ENCODE results near the gene SLC10A7. TPM values are rescaled to one million over a fixed set of nuclear protein-coding genes. Genes with fewer than 3 reads are reported as not detected.

Gene SLC10A7
- total and polyA plus RNA-seq, 7 experiments from 2014 or later = 7.9 to 26.8 (median 15.0) TPM

DNA sequence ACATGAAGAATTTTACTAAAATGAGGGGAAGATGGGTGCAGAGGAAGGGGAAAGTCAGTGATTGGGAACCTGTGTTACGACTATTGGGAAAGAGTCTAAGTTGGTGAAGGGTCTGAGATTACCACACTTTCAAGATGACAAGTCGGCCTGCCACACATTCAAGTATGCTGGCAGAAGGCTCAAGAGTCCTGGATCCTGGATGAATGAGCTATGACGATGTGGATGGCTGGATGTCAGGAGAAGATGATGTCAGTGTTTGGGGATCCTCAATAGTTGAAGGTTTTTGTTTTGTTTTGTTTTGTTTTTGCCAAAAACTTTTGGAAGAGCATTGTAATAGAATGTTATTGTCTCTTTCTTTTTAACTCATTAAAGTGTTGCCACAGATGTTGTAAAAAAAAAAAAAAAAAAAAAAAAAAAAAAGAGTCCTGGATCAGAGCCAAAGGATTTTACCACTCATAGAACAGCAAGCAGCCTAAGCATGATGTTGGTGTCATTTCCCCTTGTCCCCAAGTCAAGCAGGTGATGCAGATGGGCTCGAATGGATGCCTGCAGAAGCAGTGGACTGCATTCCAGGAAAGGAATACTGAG is 186.8 kb downstream of the SLC10A7 start:
- peaks cover 0 to 6% (median 3%) of the 10 kb centered on the region in 7 donors for H3K4me1 Mint-ChIP-seq
- ChIA-PET CTCF (no interaction called here), POLR2A (interaction anchor here (0.8 kb wide), 1 partner anchor 9 kb away, joined by 5 read pairs; no protein-coding TSS in a partner anchor)
- no peaks in the 10 kb centered on the region for H3K9me3 Mint-ChIP-seq
- Histone ChIP-seq H3K9me3 (ENCODE audit: control insufficient read depth in 2 of 3, low read length in 3 of 3) (no peaks in the 10 kb centered on the region), H3K4me1 (ENCODE audit: control insufficient read depth in 2 of 2, insufficient read depth in 2 of 2, low read length in 2 of 2) (peaks cover 0 to 3% of the 10 kb centered on the region in 2 donors), H3K27me3 (ENCODE audit: control insufficient read depth in 2 of 2, insufficient read depth in 2 of 2, low read length in 2 of 2) (no peaks in the 10 kb centered on the region), H3K36me3 (ENCODE audit: control insufficient read depth in 2 of 3, insufficient read depth in 3 of 3, low read length in 3 of 3) (no peaks in the 10 kb centered on the region), H3K27ac (ENCODE audit: low read depth, low read length) (no peak overlapping the region), H3K4me3 (ENCODE audit: low read length) (no peak overlapping the region)
- DNase-seq (no peak), ATAC-seq (no peak)
- H3K4me3 Mint-ChIP-seq = no peak overlapping the region
- H3K27me3 Mint-ChIP-seq = no peaks in the 10 kb centered on the region
- intact Hi-C loops (cut with micrococcal nuclease) = no loop called here
- no peak overlapping the region for H3K27ac Mint-ChIP-seq
- peaks cover 0 to 3% (median 0%) of the 10 kb centered on the region in 5 donors for H3K36me3 Mint-ChIP-seq

DNA sequence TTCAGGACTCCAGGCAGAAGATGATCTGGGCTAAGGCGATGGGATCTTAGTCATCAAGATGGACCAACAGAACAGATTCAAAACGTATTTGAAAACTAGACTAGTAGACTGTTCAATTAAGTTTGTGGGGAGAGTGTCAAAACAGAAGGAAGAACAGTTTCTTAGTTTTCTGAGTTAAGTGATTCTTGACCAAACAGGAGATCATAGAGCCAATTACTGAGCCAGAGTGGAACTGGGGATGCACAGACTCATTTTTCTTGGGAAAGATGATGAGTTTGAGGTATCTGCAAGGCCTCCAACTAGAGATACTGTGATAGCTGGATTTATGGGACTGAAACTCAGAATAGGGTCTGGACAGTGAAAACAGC is 187.9 kb downstream of the SLC10A7 start:
- no peaks in the 10 kb centered on the region for H3K9me3 Mint-ChIP-seq
- H3K4me1 ChIP-seq (ENCODE audit: control insufficient read depth in 2 of 2, insufficient read depth in 2 of 2, low read length in 2 of 2) = peaks cover 0 to 3% of the 10 kb centered on the region in 2 donors
- no peak overlapping the region for H3K27ac Mint-ChIP-seq
- ChIA-PET POLR2A (no interaction called here), CTCF (no interaction called here)
- peaks cover 0 to 3% (median 0%) of the 10 kb centered on the region in 5 donors for H3K36me3 Mint-ChIP-seq
- no peak overlapping the region for H3K4me3 Mint-ChIP-seq
- H3K27ac ChIP-seq (ENCODE audit: low read depth, low read length) = no peak overlapping the region
- no peak for ATAC-seq
- no peak overlapping the region for H3K4me3 ChIP-seq (ENCODE audit: low read length)
- H3K27me3 Mint-ChIP-seq = no peaks in the 10 kb centered on the region
- H3K36me3 ChIP-seq (ENCODE audit: control insufficient read depth in 2 of 3, insufficient read depth in 3 of 3, low read length in 3 of 3) = no peaks in the 10 kb centered on the region
- DNase-seq = no peak
- intact Hi-C loops (cut with micrococcal nuclease) = no loop called here
- no peaks in the 10 kb centered on the region for H3K9me3 ChIP-seq (ENCODE audit: control insufficient read depth in 2 of 3, low read length in 3 of 3)
- peaks cover 0 to 6% (median 3%) of the 10 kb centered on the region in 7 donors for H3K4me1 Mint-ChIP-seq
- no peaks in the 10 kb centered on the region for H3K27me3 ChIP-seq (ENCODE audit: control insufficient read depth in 2 of 2, insufficient read depth in 2 of 2, low read length in 2 of 2)

DNA sequence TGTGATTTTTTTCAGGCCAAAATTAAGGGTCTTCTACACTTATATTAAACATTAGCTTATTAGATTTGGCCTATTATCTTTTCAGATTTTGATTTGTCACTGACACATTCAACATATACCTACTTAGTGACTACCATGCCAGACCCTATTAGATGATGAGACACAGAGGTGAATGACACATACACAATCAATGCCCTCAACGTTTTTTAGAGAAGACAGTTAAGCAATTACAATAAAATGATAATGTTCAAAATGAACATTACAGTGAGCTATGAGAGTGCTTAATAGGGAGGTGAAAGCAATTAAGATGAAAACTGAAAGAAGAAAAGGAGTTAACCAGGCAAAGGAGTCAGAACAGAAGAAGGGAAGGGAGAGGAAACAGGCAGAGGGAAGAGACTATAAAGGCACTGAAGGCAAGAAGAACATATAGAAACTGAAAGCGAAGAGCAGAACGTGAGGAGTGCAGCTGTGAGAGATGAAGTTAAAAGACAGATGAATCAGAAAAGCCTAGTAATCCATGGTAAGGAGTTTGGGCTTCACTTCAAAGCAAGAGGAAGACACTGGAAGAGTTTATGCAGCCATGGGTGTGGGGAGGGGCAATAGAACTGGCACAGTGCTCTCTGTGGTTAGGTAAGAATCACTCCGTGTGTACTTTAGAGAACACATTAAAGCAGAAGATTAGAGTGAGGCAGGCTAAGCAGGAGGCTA is 188.4 kb downstream of the SLC10A7 start:
- Histone ChIP-seq H3K27ac (ENCODE audit: low read depth, low read length) (no peak overlapping the region), H3K4me3 (ENCODE audit: low read length) (no peak overlapping the region), H3K4me1 (ENCODE audit: control insufficient read depth in 2 of 2, insufficient read depth in 2 of 2, low read length in 2 of 2) (peaks cover 0 to 3% of the 10 kb centered on the region in 2 donors), H3K27me3 (ENCODE audit: control insufficient read depth in 2 of 2, insufficient read depth in 2 of 2, low read length in 2 of 2) (no peaks in the 10 kb centered on the region), H3K36me3 (ENCODE audit: control insufficient read depth in 2 of 3, insufficient read depth in 3 of 3, low read length in 3 of 3) (no peaks in the 10 kb centered on the region), H3K9me3 (ENCODE audit: control insufficient read depth in 2 of 3, low read length in 3 of 3) (no peaks in the 10 kb centered on the region)
- DNase-seq (peak in 1 of 9 donors; percentile 24), ATAC-seq (peak; percentile 29)
- Mint-ChIP-seq H3K27ac (no peak overlapping the region), H3K36me3 (peaks cover 0 to 8% (median 0%) of the 10 kb centered on the region in 5 donors), H3K4me3 (no peak overlapping the region), H3K9me3 (no peaks in the 10 kb centered on the region), H3K4me1 (peaks cover 0 to 6% (median 3%) of the 10 kb centered on the region in 7 donors), H3K27me3 (no peaks in the 10 kb centered on the region)
- ChIA-PET CTCF (no interaction called here), POLR2A (no interaction called here)
- intact Hi-C loops (cut with micrococcal nuclease) = no loop called here

DNA sequence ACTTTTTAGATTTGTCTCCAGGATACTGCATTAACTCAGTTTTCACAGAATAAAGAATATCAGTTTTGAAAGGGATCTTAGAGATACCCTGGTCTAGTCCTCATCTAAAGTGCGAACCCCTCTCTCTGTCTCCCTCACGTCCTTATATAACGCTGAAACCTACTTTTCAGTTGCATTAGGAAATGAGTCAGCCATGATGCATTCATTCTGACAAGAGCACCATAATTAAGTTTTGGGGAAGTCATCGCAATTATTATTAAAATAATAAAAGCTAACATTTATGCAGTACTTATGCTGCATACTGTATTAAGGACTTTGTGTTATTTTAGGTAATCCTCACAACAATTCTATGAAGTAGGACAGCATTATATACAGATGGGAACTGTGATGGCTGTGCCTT is 191.3 kb downstream of the SLC10A7 start:
- Mint-ChIP-seq H3K4me1 (peaks cover 0 to 3% (median 0%) of the 10 kb centered on the region in 7 donors), H3K36me3 (peaks cover 0 to 21% (median 8%) of the 10 kb centered on the region in 5 donors), H3K9me3 (no peaks in the 10 kb centered on the region), H3K27ac (no peak overlapping the region), H3K27me3 (no peaks in the 10 kb centered on the region), H3K4me3 (no peak overlapping the region)
- H3K36me3 ChIP-seq (ENCODE audit: control insufficient read depth in 2 of 3, insufficient read depth in 3 of 3, low read length in 3 of 3) = no peaks in the 10 kb centered on the region
- no peaks in the 10 kb centered on the region for H3K27me3 ChIP-seq (ENCODE audit: control insufficient read depth in 2 of 2, insufficient read depth in 2 of 2, low read length in 2 of 2)
- H3K4me3 ChIP-seq (ENCODE audit: low read length) = no peak overlapping the region
- ChIA-PET POLR2A (no interaction called here), CTCF (no interaction called here)
- DNase-seq (no peak), ATAC-seq (no peak)
- no peak overlapping the region for H3K27ac ChIP-seq (ENCODE audit: low read depth, low read length)
- no peaks in the 10 kb centered on the region for H3K9me3 ChIP-seq (ENCODE audit: control insufficient read depth in 2 of 3, low read length in 3 of 3)
- intact Hi-C loops (cut with micrococcal nuclease) = no loop called here
- peaks cover 0 to 3% of the 10 kb centered on the region in 2 donors for H3K4me1 ChIP-seq (ENCODE audit: control insufficient read depth in 2 of 2, insufficient read depth in 2 of 2, low read length in 2 of 2)

DNA sequence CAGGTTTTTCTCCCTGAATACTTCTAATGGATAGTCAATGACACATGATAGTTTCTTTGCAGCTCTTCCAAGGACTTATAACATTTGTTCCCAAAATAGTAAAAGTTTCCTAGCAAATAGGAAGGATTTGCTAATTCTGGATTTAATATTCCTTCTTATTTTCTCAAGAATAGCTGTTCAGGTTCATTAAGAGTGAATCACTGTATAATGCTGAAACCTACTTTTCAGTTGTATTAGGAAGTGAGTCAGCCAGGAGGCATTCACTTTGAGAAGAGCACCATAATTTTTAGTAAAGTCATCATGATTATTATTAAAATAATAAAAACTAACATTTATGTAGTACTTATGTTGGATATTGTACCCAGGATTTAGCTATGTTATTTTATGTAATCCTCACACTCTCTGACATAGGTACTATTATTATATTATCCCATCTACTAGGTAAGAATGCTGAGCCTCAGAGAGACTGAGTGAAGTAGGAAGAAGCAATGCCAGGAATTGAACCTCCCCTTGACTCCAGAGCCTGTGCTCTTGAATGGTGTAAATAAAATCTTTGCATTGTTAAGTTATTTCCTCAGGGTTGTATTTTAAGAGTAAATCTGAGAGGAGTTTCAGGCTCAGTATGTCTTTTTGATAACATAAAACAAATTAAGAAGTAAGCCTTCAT is 192.6 kb downstream of the SLC10A7 start:
- DNase-seq = no peak
- Mint-ChIP-seq H3K36me3 (peaks cover 5 to 33% (median 18%) of the 10 kb centered on the region in 5 donors), H3K27ac (no peak overlapping the region), H3K9me3 (peaks cover 0 to 7% (median 0%) of the 10 kb centered on the region in 11 donors), H3K27me3 (no peaks in the 10 kb centered on the region), H3K4me1 (peaks cover 0 to 3% (median 0%) of the 10 kb centered on the region in 7 donors), H3K4me3 (no peak overlapping the region)
- Histone ChIP-seq H3K27ac (ENCODE audit: low read depth, low read length) (no peak overlapping the region), H3K36me3 (ENCODE audit: control insufficient read depth in 2 of 3, insufficient read depth in 3 of 3, low read length in 3 of 3) (peaks cover 0 to 7% (median 0%) of the 10 kb centered on the region in 3 experiments), H3K27me3 (ENCODE audit: control insufficient read depth in 2 of 2, insufficient read depth in 2 of 2, low read length in 2 of 2) (no peaks in the 10 kb centered on the region), H3K9me3 (ENCODE audit: control insufficient read depth in 2 of 3, low read length in 3 of 3) (no peaks in the 10 kb centered on the region), H3K4me1 (ENCODE audit: control insufficient read depth in 2 of 2, insufficient read depth in 2 of 2, low read length in 2 of 2) (peaks cover 0 to 3% of the 10 kb centered on the region in 2 donors), H3K4me3 (ENCODE audit: low read length) (no peak overlapping the region)
- ATAC-seq = no peak
- POLR2A ChIA-PET = interaction anchor here (0.7 kb wide), 1 partner anchor 1189 kb away, joined by 3 read pairs; no protein-coding TSS in a partner anchor
- intact Hi-C loops (cut with micrococcal nuclease) = no loop called here
- CTCF ChIA-PET = no interaction called here

DNA sequence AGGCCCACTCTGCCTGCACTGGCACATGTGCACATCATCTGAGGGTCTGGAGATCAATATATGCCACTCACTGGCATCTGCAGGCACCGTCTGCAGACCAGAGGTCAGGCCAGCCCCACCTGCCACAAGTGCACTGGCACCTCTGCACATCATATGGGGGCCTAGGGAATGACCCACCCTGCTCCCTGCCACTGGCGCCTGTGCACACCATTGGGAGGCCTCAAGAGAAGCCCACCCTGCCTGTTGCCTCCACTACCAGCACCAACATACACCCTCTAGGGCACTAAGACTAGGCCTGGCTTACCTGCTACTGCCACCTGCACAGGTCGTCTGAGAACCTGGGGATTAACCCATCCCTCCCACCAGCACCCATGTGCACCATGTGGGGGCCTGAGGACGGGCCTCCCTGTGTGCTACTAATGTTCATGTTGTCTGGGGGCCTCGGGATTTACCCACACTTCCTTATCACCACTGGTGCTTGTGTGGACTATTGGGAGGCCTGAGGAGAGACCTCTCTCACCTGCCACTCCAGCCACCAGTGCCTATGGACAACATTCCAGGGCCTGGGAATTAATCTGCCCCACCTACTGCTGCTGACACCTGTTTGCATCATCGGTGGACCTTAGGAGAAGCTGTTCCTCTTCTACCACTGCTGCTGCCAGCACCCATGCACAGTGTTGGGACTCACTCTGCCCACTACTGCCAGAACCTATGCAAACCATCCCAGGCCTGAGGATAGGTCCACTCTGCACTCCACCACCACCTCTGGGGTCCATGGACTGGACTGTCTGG is 193.7 kb downstream of the SLC10A7 start:
- ChIA-PET CTCF (no interaction called here), POLR2A (no interaction called here)
- Mint-ChIP-seq H3K27me3 (no peaks in the 10 kb centered on the region), H3K27ac (peak overlapping the region in 1 of 9 donors; percentile 37), H3K4me3 (no peak overlapping the region), H3K36me3 (peaks cover 12 to 43% (median 23%) of the 10 kb centered on the region in 5 donors), H3K9me3 (peaks cover 0 to 7% (median 0%) of the 10 kb centered on the region in 11 donors), H3K4me1 (peaks cover 0 to 3% (median 0%) of the 10 kb centered on the region in 7 donors)
- H3K4me1 ChIP-seq (ENCODE audit: control insufficient read depth in 2 of 2, insufficient read depth in 2 of 2, low read length in 2 of 2) = no peaks in the 10 kb centered on the region
- H3K4me3 ChIP-seq (ENCODE audit: low read length) = no peak overlapping the region
- intact Hi-C loops (cut with micrococcal nuclease) = no loop called here
- H3K27me3 ChIP-seq (ENCODE audit: control insufficient read depth in 2 of 2, insufficient read depth in 2 of 2, low read length in 2 of 2) = no peaks in the 10 kb centered on the region
- no peak overlapping the region for H3K27ac ChIP-seq (ENCODE audit: low read depth, low read length)
- DNase-seq (no peak), ATAC-seq (no peak)
- no peaks in the 10 kb centered on the region for H3K9me3 ChIP-seq (ENCODE audit: control insufficient read depth in 2 of 3, low read length in 3 of 3)
- peaks cover 0 to 7% (median 0%) of the 10 kb centered on the region in 3 experiments for H3K36me3 ChIP-seq (ENCODE audit: control insufficient read depth in 2 of 3, insufficient read depth in 3 of 3, low read length in 3 of 3)

Data from naive thymus-derived CD4-positive, alpha-beta T cell (primary cell).